Stimulated activated effector memory CD8-positive, alpha-beta T cell treated with anti-CD3 and anti-CD28 coated beads, Interleukin-12 subunit alpha, Interleukin-12 subunit beta, amount 100 ng/mL, for 72 hours (primary cell): Measurements from ENCODE around the gene RPL6.
"Not testable (repeated sequence)": the region's sequence is repeated elsewhere in the genome, so short reads cannot be mapped to it uniquely, and the experiment has no call there.

Experiments used
- ATAC-seq: fragments of 150-1000 bp; cut with Tn5 transposase; 2 replicates; pipeline ENCODE4 v1.10.0; 2021
- DNase-seq, 2 donors: peaks; one replicate each; pipeline ENCODE4 v3.0.0; 2021 to 2022; ENCODE audit warnings: low spot score in 2 of 2
- H3K27ac Mint-ChIP-seq: one replicate; pipeline ENCODE4 v1.8.0; 2022; ENCODE audit warnings: mild to moderate bottlenecking, mixed read lengths
- H3K36me3 Mint-ChIP-seq: one replicate; pipeline ENCODE4 v1.8.0; 2022; ENCODE audit warnings: mild to moderate bottlenecking, mixed read lengths
- H3K4me1 Mint-ChIP-seq: one replicate; pipeline ENCODE4 v1.8.0; 2022; ENCODE audit warnings: mixed read lengths
- H3K4me3 Mint-ChIP-seq: one replicate; pipeline ENCODE4 v1.8.0; 2022; ENCODE audit warnings: mild to moderate bottlenecking, mixed read lengths
- H3K9me3 Mint-ChIP-seq: one replicate; pipeline ENCODE4 v1.8.0; 2022; ENCODE audit warnings: mixed read lengths

RPL6 gene

DNA sequence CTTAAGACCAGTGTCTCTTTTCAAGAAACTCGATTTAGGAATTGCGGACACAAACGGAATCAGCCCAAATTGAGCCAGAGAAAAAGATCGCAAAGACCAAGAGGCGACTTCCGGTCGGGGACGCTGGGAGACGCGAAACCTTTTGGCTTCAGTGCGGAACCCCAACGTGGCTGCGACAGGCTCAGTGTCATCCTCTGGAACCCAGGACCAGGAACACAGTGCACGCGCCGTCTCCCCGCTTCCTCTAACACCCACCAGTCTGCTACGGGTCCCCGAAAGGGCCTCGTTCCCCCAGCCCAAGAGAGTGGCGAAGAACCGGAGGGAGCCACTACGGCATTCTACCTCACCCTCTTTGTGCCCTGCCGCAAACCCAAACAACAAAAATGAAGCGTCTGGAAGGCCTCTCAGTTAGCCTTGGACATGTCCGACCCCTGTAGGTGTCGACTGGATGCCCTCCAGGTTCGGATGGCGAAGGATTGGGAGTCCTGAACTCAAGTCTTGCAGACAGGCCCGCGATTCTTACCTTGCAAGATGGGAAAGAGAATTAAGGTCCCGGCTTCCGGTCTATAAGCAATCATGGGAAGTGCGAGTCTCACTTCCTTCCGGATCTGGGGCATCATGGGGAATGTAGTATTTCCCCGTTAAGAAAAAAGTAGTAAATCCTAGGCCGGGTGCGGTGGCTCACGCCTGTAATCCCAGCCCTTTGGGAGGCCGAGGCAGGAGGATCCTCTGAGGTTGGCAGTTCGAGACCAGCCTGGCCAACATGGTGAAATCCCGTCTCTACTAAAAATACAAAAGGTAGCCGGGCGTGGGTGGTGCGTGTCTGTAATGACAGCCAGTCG, at the start of gene RPL6:
Gene RPL6 (minus strand): TSS at position 542 of the 842 bp plus-strand sequence. CDS start 949 bp downstream, outside the sequence.
- Mint-ChIP-seq H3K27ac (peak within 1 kb of the TSS; percentile 100), H3K36me3 (peaks cover 55% of the 10 kb centered on the region), H3K4me3 (peak within 1 kb of the TSS; percentile 99), H3K9me3 (no peaks in the 10 kb centered on the region), H3K4me1 (peaks cover 37% of the 10 kb centered on the region)
- DNase-seq (peak; percentile 56 to 89), ATAC-seq (peak; percentile 94)

DNA sequence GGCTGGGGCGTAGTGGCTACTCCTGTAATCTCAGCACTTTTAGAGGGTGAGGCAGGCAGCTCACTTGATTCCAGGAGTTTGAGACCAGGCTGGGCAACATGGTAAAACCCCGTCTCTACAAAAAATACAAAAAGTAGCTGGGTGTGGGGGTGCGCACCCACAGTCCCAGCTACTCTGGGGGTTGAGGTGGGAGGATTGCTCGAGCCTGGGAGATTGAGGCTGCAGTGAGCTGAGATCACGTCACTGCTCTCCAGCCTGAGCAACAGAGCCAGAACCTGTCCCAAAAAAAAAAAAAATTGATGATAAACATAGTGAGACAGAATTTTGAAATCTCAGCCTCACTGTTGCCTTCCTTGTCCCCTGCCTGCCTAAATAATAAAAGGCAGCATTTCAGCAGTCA, 49.3 kb upstream of the RPL6 start:
- Mint-ChIP-seq H3K36me3 (peaks cover 84% of the 10 kb centered on the region), H3K27ac (no peak overlapping the region), H3K4me1 (no peaks in the 10 kb centered on the region), H3K4me3 (no peak overlapping the region), H3K9me3 (no peaks in the 10 kb centered on the region)
- ATAC-seq (no peak), DNase-seq (no peak)

DNA sequence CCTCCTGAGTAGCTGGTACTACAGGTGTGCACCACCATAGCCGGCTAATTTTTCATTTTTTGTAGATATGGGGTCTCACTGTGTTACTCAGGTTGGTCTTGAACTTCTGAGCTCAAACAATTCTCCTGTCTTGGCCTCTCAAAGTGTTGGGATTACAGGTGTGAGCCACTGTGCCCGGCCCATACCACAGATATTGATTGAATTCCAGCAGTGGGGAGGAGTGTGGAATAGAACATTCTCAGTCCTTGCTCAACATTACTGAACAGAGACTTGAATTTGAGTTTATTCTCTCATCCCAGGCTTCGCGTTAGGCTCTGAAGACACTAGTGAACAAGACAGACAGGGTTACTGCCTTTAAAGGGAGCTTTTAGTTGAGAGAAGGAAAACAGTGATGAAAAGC, 48.9 kb upstream of the RPL6 start:
- peaks cover 88% of the 10 kb centered on the region for H3K36me3 Mint-ChIP-seq
- DNase-seq: no peak
- no peak for ATAC-seq

DNA sequence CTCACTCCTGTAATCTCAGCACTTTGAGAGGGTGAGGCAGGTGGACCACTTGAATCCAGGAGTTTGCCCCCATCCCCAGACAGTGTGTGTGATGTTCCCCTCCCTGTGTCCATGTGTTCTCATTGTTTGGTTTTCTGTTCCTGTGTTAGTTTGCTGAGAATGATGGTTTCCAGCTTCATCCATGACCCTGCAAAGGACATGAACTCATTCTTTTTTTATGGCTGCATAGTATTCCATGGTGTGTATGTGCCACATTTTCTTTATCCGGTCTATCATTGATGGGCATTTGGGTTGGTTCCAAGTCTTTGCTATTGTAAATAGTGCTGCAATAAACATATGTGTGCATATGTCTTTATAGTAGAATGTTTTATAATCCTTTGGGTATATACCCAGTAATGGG, 47.7 kb upstream of the RPL6 start:
- not testable (repeated sequence) for ATAC-seq, H3K27ac Mint-ChIP-seq, H3K9me3 Mint-ChIP-seq, H3K4me3 Mint-ChIP-seq, DNase-seq, H3K4me1 Mint-ChIP-seq
- H3K36me3 Mint-ChIP-seq: peaks cover 100% of the 10 kb centered on the region

More for the DNA sequence above, 48.9 kb upstream of the RPL6 start:
- no peaks in the 10 kb centered on the region for H3K9me3 Mint-ChIP-seq
- no peak overlapping the region for H3K27ac Mint-ChIP-seq
- no peaks in the 10 kb centered on the region for H3K4me1 Mint-ChIP-seq
- H3K4me3 Mint-ChIP-seq: no peak overlapping the region

DNA sequence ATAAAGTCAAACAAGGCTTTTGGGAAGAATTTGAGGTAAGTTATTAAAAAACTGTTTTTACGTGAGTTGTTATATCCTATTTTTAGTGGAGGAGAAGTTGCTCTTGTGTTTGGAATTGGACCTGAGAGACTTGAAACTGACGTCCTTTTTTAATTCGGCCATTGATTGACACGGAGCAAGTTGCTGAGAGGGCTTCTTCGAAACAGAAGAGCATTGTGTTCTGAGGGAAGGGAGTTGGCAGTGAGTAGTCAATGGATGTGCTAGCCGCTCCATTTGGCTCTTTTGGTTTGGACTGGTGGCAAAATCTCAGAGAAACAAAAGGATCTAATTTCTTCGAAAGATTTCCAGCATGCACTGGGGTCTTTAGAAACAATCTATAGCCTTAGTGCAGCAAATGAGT, 46.6 kb upstream of the RPL6 start:
- no peak for ATAC-seq
- Mint-ChIP-seq H3K36me3 (peaks cover 100% of the 10 kb centered on the region), H3K27ac (no peak overlapping the region)

DNA sequence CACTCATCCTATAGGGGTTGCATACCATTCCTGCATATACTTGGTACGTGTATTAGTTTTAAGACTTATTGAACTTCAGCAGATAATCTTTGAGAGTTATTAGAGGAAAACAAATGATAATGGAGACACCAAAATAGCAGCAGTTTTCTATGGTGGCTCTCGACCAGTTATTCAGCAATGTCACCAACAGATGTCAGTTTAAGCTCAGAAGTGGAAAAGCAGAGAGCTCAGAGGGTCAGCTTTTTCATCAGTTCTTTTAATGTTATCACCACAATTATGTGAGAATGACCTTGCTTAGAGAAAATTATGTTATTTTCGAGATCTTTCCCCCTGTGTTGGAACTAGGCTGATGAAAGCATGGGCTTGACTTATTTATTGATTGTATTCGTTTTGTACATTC, 41.3 kb upstream of the RPL6 start:
- Mint-ChIP-seq H3K4me1 (peaks cover 15% of the 10 kb centered on the region), H3K27ac (no peak overlapping the region), H3K9me3 (no peaks in the 10 kb centered on the region), H3K36me3 (peaks cover 100% of the 10 kb centered on the region), H3K4me3 (no peak overlapping the region)
- DNase-seq (no peak), ATAC-seq (no peak)

More for the DNA sequence above, 46.6 kb upstream of the RPL6 start:
- Mint-ChIP-seq H3K4me1 (no peaks in the 10 kb centered on the region), H3K9me3 (no peaks in the 10 kb centered on the region), H3K4me3 (no peak overlapping the region)
- no peak for DNase-seq

DNA sequence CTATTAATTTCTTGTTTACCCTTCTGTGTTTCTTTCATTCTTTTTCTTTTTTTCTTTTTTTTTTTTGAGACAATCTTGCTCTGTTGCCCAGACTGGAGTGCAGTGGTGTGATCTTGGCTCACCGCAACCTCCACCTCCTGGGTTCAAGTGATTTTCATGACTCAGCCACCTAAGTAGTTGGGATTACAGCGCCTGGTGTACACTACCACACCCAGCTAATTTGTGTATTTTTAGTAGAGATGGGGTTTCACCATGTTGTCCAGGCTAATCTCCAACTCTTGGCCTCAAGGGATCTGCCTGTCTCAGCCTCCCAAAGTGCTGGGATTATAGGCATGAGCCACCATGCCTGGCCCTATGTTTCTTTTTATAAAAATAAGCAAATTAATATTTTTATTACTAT, 38.8 kb upstream of the RPL6 start:
- H3K36me3 Mint-ChIP-seq: peaks cover 83% of the 10 kb centered on the region
- not testable (repeated sequence) for ATAC-seq, H3K4me3 Mint-ChIP-seq

DNA sequence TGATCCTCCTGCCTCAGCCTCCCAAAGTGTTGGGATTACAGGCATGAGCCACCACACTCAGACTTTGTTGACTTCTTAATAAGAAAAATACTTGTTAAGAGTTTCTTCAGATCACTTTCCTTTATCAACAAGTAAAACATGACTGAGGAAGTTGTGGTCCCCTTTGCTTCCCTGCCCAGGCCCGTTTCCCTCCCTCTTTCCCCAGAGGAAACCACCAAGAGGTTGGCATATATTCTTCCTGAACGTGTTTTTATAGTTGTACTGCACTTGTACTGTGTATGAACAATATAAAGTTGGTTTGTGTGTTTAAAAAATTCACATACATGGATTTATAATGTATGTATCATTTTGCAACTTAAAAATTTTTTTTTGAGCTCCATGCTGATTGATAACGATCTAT, 37.7 kb upstream of the RPL6 start:
- Mint-ChIP-seq H3K27ac (peak overlapping the region; percentile 81), H3K4me3 (no peak overlapping the region), H3K36me3 (peaks cover 76% of the 10 kb centered on the region), H3K9me3 (no peaks in the 10 kb centered on the region), H3K4me1 (peaks cover 16% of the 10 kb centered on the region)
- ATAC-seq: no peak
- no peak for DNase-seq

More for the DNA sequence above, 38.8 kb upstream of the RPL6 start:
- Mint-ChIP-seq H3K4me1 (peaks cover 16% of the 10 kb centered on the region), H3K27ac (peak overlapping the region; percentile 81)
- H3K9me3 Mint-ChIP-seq, DNase-seq: not testable (repeated sequence)

DNA sequence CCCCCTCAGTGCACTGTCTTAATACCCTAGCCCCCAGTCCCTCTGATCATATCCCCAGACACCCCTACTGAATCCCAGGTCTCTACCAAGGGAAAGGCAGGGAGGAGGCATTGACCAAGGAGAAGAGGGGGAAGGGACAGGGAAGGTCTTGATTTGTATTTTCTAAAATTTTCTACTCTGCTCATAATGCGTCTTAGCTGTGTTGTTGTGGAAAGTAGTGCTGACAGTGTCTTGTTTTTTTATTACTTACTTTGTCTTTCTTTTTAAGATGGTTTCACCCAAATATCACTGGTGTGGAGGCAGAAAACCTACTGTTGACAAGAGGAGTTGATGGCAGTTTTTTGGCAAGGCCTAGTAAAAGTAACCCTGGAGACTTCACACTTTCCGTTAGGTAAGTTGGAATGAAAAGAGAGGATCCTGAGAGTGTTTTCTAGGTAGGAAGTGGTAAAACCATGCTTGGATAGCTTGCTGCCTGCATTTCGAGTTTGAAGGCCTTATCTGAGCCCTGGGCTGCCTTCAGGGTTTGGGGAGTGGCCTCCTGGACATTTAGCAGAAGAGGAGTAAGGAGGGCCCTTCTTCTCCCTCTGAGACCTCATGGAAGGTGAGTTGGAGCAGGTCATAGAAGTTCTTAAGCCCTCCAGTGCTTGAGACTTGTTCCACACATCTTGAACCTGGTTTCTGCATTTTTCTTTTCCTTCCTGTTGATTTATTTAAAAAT, 36.8 kb upstream of the RPL6 start:
- DNase-seq (no peak), ATAC-seq (no peak)
- Mint-ChIP-seq H3K9me3 (no peaks in the 10 kb centered on the region), H3K4me3 (no peak overlapping the region), H3K27ac (no peak overlapping the region), H3K36me3 (peaks cover 67% of the 10 kb centered on the region), H3K4me1 (peaks cover 16% of the 10 kb centered on the region)

DNA sequence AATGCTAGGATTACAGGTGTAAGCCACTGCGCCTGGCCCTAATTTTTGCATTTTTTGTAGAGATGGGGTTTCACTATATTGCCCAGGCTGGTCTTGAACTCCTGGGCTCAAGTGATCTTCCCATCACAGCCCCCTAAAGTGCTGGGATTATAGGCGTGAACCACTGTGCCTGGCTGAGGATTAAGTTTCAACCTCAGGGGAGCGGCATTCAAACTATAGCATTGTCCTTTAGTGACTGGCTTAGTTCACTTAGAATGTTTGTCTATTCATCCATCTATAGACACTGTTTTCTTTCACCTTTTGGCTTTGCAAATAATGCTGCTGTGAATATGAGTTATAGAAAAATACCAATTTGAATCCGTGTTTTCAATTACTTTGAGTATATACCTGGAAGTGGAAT, 34.5 kb upstream of the RPL6 start:
- Mint-ChIP-seq H3K27ac (no peak overlapping the region), H3K9me3 (no peaks in the 10 kb centered on the region), H3K4me3 (no peak overlapping the region), H3K36me3 (peaks cover 49% of the 10 kb centered on the region), H3K4me1 (peaks cover 16% of the 10 kb centered on the region)
- DNase-seq (no peak), ATAC-seq (no peak)

DNA sequence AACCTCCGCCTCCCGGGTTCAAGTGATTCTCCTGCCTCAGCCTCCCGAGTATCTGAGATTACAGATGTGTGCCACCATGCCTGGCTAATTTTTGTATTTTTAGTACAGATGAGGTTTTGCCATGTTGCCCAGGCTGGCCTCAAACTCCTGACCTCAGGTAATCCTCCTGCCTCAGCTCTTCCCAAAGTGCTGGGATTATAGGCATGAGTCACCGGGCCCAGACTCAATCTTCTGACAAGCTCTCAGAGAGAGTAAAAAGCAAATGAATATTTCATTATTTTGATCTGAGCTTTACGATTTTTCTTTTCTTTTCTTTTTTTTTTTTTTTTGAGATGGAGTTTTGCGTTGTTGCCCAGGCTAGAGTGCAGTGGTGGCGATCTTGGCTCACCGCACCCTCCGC, 31.2 kb upstream of the RPL6 start:
- not testable (repeated sequence) for ATAC-seq, DNase-seq, H3K4me3 Mint-ChIP-seq, H3K9me3 Mint-ChIP-seq, H3K27ac Mint-ChIP-seq, H3K4me1 Mint-ChIP-seq
- H3K36me3 Mint-ChIP-seq: peaks cover 16% of the 10 kb centered on the region

DNA sequence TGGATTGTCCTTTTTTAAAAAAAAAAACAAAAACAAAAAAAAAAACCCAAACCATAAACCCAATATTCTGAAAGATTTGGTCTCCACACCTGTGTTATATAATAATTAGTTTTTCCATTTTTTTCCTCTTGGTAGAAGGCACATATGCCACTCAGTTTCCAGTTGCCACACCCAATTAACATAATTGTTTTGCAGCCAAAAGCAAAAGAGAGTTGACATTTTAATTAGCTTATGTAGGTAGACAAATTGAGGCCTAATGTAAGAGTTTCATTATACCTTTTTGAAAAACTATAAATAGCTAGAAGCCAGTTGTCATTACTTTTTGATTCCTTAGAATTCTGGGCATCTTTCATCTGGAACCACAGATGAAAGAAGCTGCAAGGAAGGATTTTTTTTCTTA, 30.4 kb upstream of the RPL6 start:
- H3K36me3 Mint-ChIP-seq: peaks cover 12% of the 10 kb centered on the region
- no peak for DNase-seq
- H3K4me1 Mint-ChIP-seq: no peaks in the 10 kb centered on the region
- no peak overlapping the region for H3K4me3 Mint-ChIP-seq
- H3K27ac Mint-ChIP-seq: no peak overlapping the region
- H3K9me3 Mint-ChIP-seq: no peaks in the 10 kb centered on the region
- ATAC-seq: no peak

DNA sequence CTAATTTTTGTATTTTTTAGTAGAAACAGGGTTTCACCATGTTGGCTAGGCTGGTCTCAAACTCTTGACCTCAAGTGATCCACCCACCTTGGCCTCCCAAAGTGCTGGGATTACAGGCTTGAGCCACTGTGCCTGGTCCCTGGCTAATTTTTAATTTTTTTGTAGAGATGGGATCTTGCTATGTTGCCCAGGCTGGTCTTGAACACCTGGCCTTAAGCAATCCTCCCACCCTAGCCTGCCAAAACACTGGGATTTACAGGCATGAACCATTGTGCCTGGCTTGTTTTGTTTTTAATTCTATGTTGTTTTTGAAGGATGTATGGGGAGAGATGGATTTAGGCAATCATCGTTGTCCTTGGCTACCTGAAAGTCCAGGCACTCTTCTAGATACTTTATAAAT, 29.2 kb upstream of the RPL6 start:
- H3K9me3 Mint-ChIP-seq, ATAC-seq, H3K4me1 Mint-ChIP-seq, H3K27ac Mint-ChIP-seq, DNase-seq, H3K4me3 Mint-ChIP-seq: not testable (repeated sequence)
- peaks cover 12% of the 10 kb centered on the region for H3K36me3 Mint-ChIP-seq

DNA sequence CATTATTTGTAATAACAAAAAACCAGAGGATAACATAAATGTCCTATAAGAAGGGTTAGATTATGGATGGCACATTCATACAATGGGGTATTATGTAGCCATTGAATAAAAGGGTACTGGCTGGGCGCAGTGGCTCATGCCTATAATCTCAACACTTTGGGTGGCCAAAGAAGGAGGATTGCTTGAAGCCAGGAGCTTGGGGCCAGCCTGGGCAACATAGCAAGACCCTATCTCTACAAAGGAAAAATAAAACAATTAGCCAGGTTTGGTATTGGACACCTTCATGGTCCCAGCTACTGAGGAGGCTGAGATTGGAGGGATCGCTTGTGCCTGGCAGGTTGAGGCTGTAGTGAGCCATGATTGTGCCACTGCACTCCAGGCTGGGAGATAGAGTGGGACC, 24.1 kb upstream of the RPL6 start:
- ATAC-seq: no peak
- Mint-ChIP-seq H3K27ac (peak overlapping the region; percentile 29), H3K36me3 (peaks cover 15% of the 10 kb centered on the region), H3K4me1 (peaks cover 14% of the 10 kb centered on the region), H3K9me3 (no peaks in the 10 kb centered on the region), H3K4me3 (no peak overlapping the region)
- no peak for DNase-seq

DNA sequence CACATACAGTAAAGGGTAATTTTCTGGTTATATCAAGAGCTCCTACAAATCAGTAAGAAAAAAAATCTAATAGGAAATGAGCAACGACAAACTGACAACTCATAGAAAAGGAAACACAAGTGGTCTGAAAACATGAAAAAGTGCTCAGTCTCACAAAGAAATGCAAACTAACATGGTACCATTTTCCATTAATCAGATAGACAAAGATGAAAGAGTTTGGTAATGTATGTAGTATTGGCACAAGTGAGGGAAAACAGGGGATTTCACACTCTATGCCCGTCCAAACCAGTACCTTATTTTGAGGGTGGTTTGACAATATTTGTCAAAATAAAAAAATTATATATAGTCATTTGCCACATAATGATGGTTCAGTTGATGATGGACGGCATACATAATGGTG, 22.6 kb upstream of the RPL6 start:
- ATAC-seq: no peak
- peaks cover 21% of the 10 kb centered on the region for H3K4me1 Mint-ChIP-seq
- H3K4me3 Mint-ChIP-seq: no peak overlapping the region
- no peak for DNase-seq
- H3K36me3 Mint-ChIP-seq: peaks cover 17% of the 10 kb centered on the region
- H3K9me3 Mint-ChIP-seq: no peaks in the 10 kb centered on the region
- peak overlapping the region; percentile 56 for H3K27ac Mint-ChIP-seq

DNA sequence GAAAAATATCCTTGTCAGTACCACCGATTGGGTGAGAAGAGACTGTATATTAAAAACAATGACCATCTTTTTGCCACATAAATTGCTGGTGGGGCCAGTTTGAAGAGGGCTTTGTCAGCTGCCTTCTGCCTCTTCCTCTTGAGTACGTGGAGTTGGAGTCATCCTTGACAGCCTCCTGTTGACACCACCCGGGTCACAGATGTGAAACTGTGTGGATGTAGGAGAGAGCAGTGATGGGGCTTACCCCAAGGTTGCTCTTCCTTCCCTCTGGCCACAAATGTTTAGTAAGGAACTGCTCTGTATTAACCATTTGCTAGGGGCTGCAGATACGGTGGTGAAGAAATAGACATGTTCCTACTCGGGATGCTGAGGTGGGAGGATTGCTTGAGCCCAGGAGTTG, 21.5 kb upstream of the RPL6 start:
- H3K9me3 Mint-ChIP-seq: no peaks in the 10 kb centered on the region
- peak overlapping the region; percentile 56 for H3K27ac Mint-ChIP-seq
- H3K36me3 Mint-ChIP-seq: peaks cover 27% of the 10 kb centered on the region
- peak; percentile 76 for ATAC-seq
- H3K4me1 Mint-ChIP-seq: peaks cover 21% of the 10 kb centered on the region
- DNase-seq: no peak
- peak overlapping the region; percentile 14 for H3K4me3 Mint-ChIP-seq
